Measurements from ENCODE around the gene GMDS. TPM values are rescaled to one million over a fixed set of nuclear protein-coding genes. Genes with fewer than 3 reads are reported as not detected.

GMDS gene
- total and polyA plus RNA-seq, 2 of the 4 experiments (the other 2 are of a cell fraction): 7.3 to 21.9 TPM

- H3K36me3 ChIP-seq (ENCODE audit: control insufficient read depth, insufficient read depth, low read length): no peaks in the 10 kb centered on the region
- no peak overlapping the region for H2AK9ac ChIP-seq (replicated peaks; ENCODE audit: low read depth, low read length, poor library complexity)
- H2BK20ac ChIP-seq (ENCODE audit: low read depth, low read length): no peak overlapping the region
- no peak overlapping the region for H3K18ac ChIP-seq (ENCODE audit: low read depth, low read length)
- no peak overlapping the region for H3K23ac ChIP-seq (ENCODE audit: low read depth, low read length)
- intact Hi-C loops (cut with micrococcal nuclease) (no loop called here), dilution Hi-C loops (cut with HindIII; ENCODE audit: low sequenced_read_pairs, unreplicated experiment) (no loop called here), in situ Hi-C loops (cut with MboI; ENCODE audit: low sequenced_read_pairs) (no loop called here)
- H3K9me3 ChIP-seq (ENCODE audit: control insufficient read depth, insufficient read depth, low read length): no peaks in the 10 kb centered on the region
- no peak overlapping the region for H3K56ac ChIP-seq (ENCODE audit: extremely low read depth, insufficient read depth, low read length)
- no peak overlapping the region for H2AFZ ChIP-seq (replicated peaks; ENCODE audit: low read length, poor library complexity)
- DNase-seq (no peak), ATAC-seq (ENCODE audit: low read depth) (no peak)
- ChIA-PET POLR2A (ENCODE audit: unreplicated experiment) (no interaction called here), CTCF (interaction anchor here (0.5 kb wide), 1 partner anchor 84 kb away, joined by 5 read pairs; no protein-coding TSS in a partner anchor)
- H2BK120ac ChIP-seq (ENCODE audit: low read depth, low read length): no peak overlapping the region
- H3K79me1 ChIP-seq (ENCODE audit: low read depth in 1 of 2, low read length in 2 of 2): peaks cover 0 to 6% of the 10 kb centered on the region in 2 experiments; a peak in 2 of 4 replicates
- H3K9me1 ChIP-seq (ENCODE audit: insufficient read depth, low read length): peaks cover 22% of the 10 kb centered on the region
- WGBS, 2 experiments (ENCODE audit: extremely low coverage in 2 of 2, insufficient read length in 1 of 2): no CpG with 5 or more reads among the region's 3 CpGs
- H3K27ac ChIP-seq (ENCODE audit: insufficient read depth, low read length): no peak overlapping the region
- H2AK5ac ChIP-seq (ENCODE audit: low read depth, low read length): peak overlapping the region; percentile 57
- no peak overlapping the region for H3K4me2 ChIP-seq (ENCODE audit: low read depth, low read length)
- H3K27me3 ChIP-seq (ENCODE audit: control insufficient read depth, insufficient read depth, low read length): no peaks in the 10 kb centered on the region
- no peak overlapping the region for H2BK15ac ChIP-seq (ENCODE audit: low read depth, low read length)
- H4K8ac ChIP-seq (ENCODE audit: low read depth in 2 of 2, low read length in 2 of 2): no peak overlapping the region; a peak in 1 of 4 replicates
- H2BK5ac ChIP-seq (ENCODE audit: low read depth, low read length, poor library complexity, severe bottlenecking): no peak overlapping the region
- no peak overlapping the region for H3K9ac ChIP-seq (ENCODE audit: low read depth, low read length)
- no peak overlapping the region for H4K91ac ChIP-seq (ENCODE audit: insufficient read depth, low read depth, low read length)
- H3K4me3 ChIP-seq (ENCODE audit: insufficient read depth, low read depth, low read length): no peak overlapping the region
- no peaks in the 10 kb centered on the region for H4K20me1 ChIP-seq (ENCODE audit: insufficient read depth, low read length)
- 0 out of 2 replicates have a peak overlapping the region, but pooled peaks have one; percentile 18 for H3K14ac ChIP-seq (replicated peaks; ENCODE audit: low read depth, low read length)
- no TSS peak for BruUV-seq (replicated peaks)
- H3K4ac ChIP-seq (ENCODE audit: low read depth, low read length): no peak overlapping the region
- H3K4me1 ChIP-seq (ENCODE audit: control insufficient read depth, insufficient read depth, low read length): peaks cover 15% of the 10 kb centered on the region
- no peak overlapping the region for H4K5ac ChIP-seq (ENCODE audit: low read depth, low read length)
- TF ChIP-seq POLR2A (IDR thresholded peaks at IDR 0.05; ENCODE audit: low read depth, low read length) (no peak), CHD1 (IDR thresholded peaks at IDR 0.05; ENCODE audit: low read depth, low read length) (no peak)
Measured at GRCh38 chr6:1912731-1913130, 332.7 kb downstream of the GMDS start.
